Measurements from ENCODE around the gene KCNQ1.

- TF ChIP-seq EZH2 (IDR thresholded peaks at IDR 0.05; ENCODE audit: low read length, missing control alignments), result no peak
- no peak for TF ChIP-seq CTCF (conservative IDR thresholded peaks at IDR 0.05 in 1 of 2, IDR thresholded peaks at IDR 0.05 in 1 of 2; ENCODE audit: low read depth in 1 of 2, low read length in 2 of 2)
Observed at GRCh38 chr11:2826679-2827056, 381.9 kb downstream of the KCNQ1 start.

Data from fibroblast of lung (primary cell).